Hepatocyte (in vitro differentiated cells): ENCODE results near the gene CD163L1. TPM values are rescaled to one million over a fixed set of nuclear protein-coding genes. Genes with fewer than 3 reads are reported as not detected.
"Not testable (repeated sequence)": the region's sequence is repeated elsewhere in the genome, so short reads cannot be mapped to it uniquely, and the experiment has no call there.

Source experiments
- DNase-seq: peaks from one replicate; pipeline ENCODE4 v3.0.0-alpha.2; 2016; ENCODE audit warnings: low spot score
- H2AFZ ChIP-seq: fragments of 200-600 bp; sonication (generic); 2 replicates; pipeline ENCODE4 v1.6.0; 2016; ENCODE audit warnings: antibody characterized with exemption, mild to moderate bottlenecking
- H3K27ac ChIP-seq: fragments of 200-600 bp; sonication (generic); 2 replicates; pipeline ENCODE4 v1.5.1; 2016; ENCODE audit warnings: mild to moderate bottlenecking
- H3K27me3 ChIP-seq: fragments of 200-600 bp; sonication (generic); 2 replicates; pipeline ENCODE4 v1.6.1; 2016
- H3K36me3 ChIP-seq: fragments of 200-600 bp; sonication (generic); replicated peaks from 2 replicates; pipeline ENCODE4 v1.5.1; 2016; ENCODE audit warnings: low read depth; ENCODE audit not compliant: insufficient read depth
- H3K4me1 ChIP-seq: fragments of 200-600 bp; sonication (generic); 2 replicates; pipeline ENCODE4 v1.5.1; 2016; ENCODE audit warnings: mild to moderate bottlenecking, moderate library complexity; ENCODE audit not compliant: insufficient read depth
- H3K4me2 ChIP-seq: fragments of 200-600 bp; sonication (generic); 2 replicates; pipeline ENCODE4 v1.6.0; 2016
- H3K4me3 ChIP-seq: fragments of 200-600 bp; sonication (generic); 2 replicates; pipeline ENCODE4 v1.5.1; 2016; ENCODE audit warnings: mild to moderate bottlenecking
- H3K79me2 ChIP-seq: fragments of 200-600 bp; sonication (generic); 2 replicates; pipeline ENCODE4 v1.6.0; 2017; ENCODE audit warnings: mild to moderate bottlenecking
- H3K9me2 ChIP-seq: fragments of 200-600 bp; sonication (generic); replicated peaks from 2 replicates; pipeline ENCODE4 v1.6.0; 2017; ENCODE audit warnings: mild to moderate bottlenecking; ENCODE audit not compliant: insufficient read depth
- H3K9me3 ChIP-seq: fragments of 200-600 bp; sonication (generic); 2 replicates; pipeline ENCODE4 v1.5.1; 2016; ENCODE audit warnings: low read depth, mild to moderate bottlenecking
- H4K20me1 ChIP-seq: fragments of 200-600 bp; sonication (generic); 2 replicates; pipeline ENCODE4 v1.6.0; 2016; ENCODE audit warnings: mild to moderate bottlenecking; ENCODE audit not compliant: insufficient read depth, poor library complexity, severe bottlenecking
- CTCF ChIP-seq: fragments of 200-600 bp; sonication (generic); IDR thresholded peaks from 2 replicates; pipeline ENCODE4 v1.5.1; 2016; ENCODE audit warnings: antibody characterized with exemption, mild to moderate bottlenecking; ENCODE audit not compliant: poor library complexity
- EZH2 ChIP-seq: fragments of 200-600 bp; sonication (generic); IDR thresholded peaks from 2 replicates; pipeline ENCODE4 v1.6.1; 2016; ENCODE audit warnings: antibody characterized with exemption, mild to moderate bottlenecking, borderline replicate concordance
- EZH2phosphoT487 ChIP-seq: fragments of 200-600 bp; sonication (generic); IDR thresholded peaks from one replicate; pipeline ENCODE4 v1.6.1; 2018; ENCODE audit warnings: antibody characterized with exemption, mild to moderate bottlenecking, low read depth, moderate library complexity; ENCODE audit not compliant: unreplicated experiment, severe bottlenecking
- WGBS: methylation state at CpG from one replicate; pipeline ENCODE4 v1.1.6; 2016; ENCODE audit warnings: low lambda C conversion rate; ENCODE audit errors: missing lambda C conversion rate; 5-methylcytosine and 5-hydroxymethylcytosine counted together
- polyA plus RNA-seq: library from polyadenylated mRNA; unstranded; fragments of >200 nt; fragmentation: Nextera tagmentation; extraction: Ambion mirVana; gene quantifications from 2 replicates; pipeline ENCODE4 v1.2.1, GENCODE V29; 2016
- total RNA-seq: library from RNA; depleted of rRNA; stranded (reverse); fragments of >200 nt; gene quantifications from 2 replicates; pipeline ENCODE4 v1.2.3, GENCODE V29; 2014

The CD163L1 gene
- total and polyA plus RNA-seq, 2 experiments from 2014 or later = 1.7 TPM; not detected in 1

GRCh38 chr12:7439579-7440505 is 4.1 kb downstream of the CD163L1 start:
- Histone ChIP-seq H3K4me2 (peak overlapping the region; percentile 74), H3K79me2 (no peaks in the 10 kb centered on the region), H3K9me2 (no peaks in the 10 kb centered on the region), H3K36me3 (no peaks in the 10 kb centered on the region), H3K27ac (peak overlapping the region; percentile 52), H3K4me3 (peak overlapping the region; percentile 61), H3K27me3 (no peaks in the 10 kb centered on the region), H3K4me1 (no peaks in the 10 kb centered on the region), H4K20me1 (no peaks in the 10 kb centered on the region), H2AFZ (peak overlapping the region; percentile 69), H3K9me3 (no peaks in the 10 kb centered on the region)
- no peak for TF ChIP-seq EZH2phosphoT487
- no peak for TF ChIP-seq EZH2
- no peak for TF ChIP-seq CTCF
- DNase-seq = peak; percentile 71
- 34% methylated on average over 70 of the region's 84 CpGs for WGBS

- H3K4me2 ChIP-seq, H3K27ac ChIP-seq, H3K27me3 ChIP-seq, DNase-seq, H3K4me3 ChIP-seq, H4K20me1 ChIP-seq, H3K36me3 ChIP-seq, H3K9me3 ChIP-seq, H3K4me1 ChIP-seq, H3K79me2 ChIP-seq, H2AFZ ChIP-seq, H3K9me2 ChIP-seq: not testable (repeated sequence)
- WGBS = 82% methylated on average over 8 of the region's 8 CpGs
Measured at GRCh38 chr12:7438291-7438995, 5.5 kb downstream of the CD163L1 start.

- not testable (repeated sequence) for H2AFZ ChIP-seq, H3K27me3 ChIP-seq, H3K79me2 ChIP-seq, H3K4me1 ChIP-seq, H3K36me3 ChIP-seq, H3K4me3 ChIP-seq, H4K20me1 ChIP-seq, H3K9me2 ChIP-seq, H3K27ac ChIP-seq, H3K4me2 ChIP-seq, DNase-seq, H3K9me3 ChIP-seq
- WGBS = 94% methylated on average over 3 of the region's 3 CpGs
Measured at GRCh38 chr12:7437494-7437893, 6.5 kb downstream of the CD163L1 start.

- Histone ChIP-seq H3K4me2 (no peak overlapping the region), H2AFZ (no peak overlapping the region), H3K4me1 (no peaks in the 10 kb centered on the region), H3K36me3 (no peaks in the 10 kb centered on the region), H3K79me2 (no peaks in the 10 kb centered on the region), H3K9me3 (no peaks in the 10 kb centered on the region), H3K27ac (no peak overlapping the region), H3K9me2 (no peaks in the 10 kb centered on the region), H3K4me3 (no peak overlapping the region), H4K20me1 (no peaks in the 10 kb centered on the region), H3K27me3 (no peaks in the 10 kb centered on the region)
- DNase-seq = no peak
- no peak for TF ChIP-seq EZH2phosphoT487
- no peak for TF ChIP-seq CTCF
- no peak for TF ChIP-seq EZH2
Measured at GRCh38 chr12:7434670-7435069, 9.3 kb downstream of the CD163L1 start.
